Epithelial cell of proximal tubule (primary cell): ENCODE data around the gene SCFD2. TPM values are rescaled to one million over a fixed set of nuclear protein-coding genes. Genes with fewer than 3 reads are reported as not detected.
"Not testable (repeated sequence)": the region's sequence is repeated elsewhere in the genome, so short reads cannot be mapped to it uniquely, and the experiment has no call there.

Source experiments
- DNase-seq: peaks from one replicate; pipeline ENCODE4 v3.0.0-alpha.2; 2011; ENCODE audit warnings: low read depth
- H3K4me3 ChIP-seq: 2 replicates; pipeline ENCODE4 v1.5.1; 2011; ENCODE audit warnings: low read depth, mild to moderate bottlenecking, low read length
- CTCF ChIP-seq: conservative IDR thresholded peaks from 2 replicates; pipeline ENCODE4 v1.5.1; 2012; ENCODE audit warnings: low read depth, mild to moderate bottlenecking, low read length
- total RNA-seq: library from RNA; depleted of rRNA; stranded (reverse); fragments of >200 nt; gene quantifications from 2 replicates; pipeline ENCODE4 v1.2.3, GENCODE V29; 2015

The SCFD2 gene
- total RNA-seq, 1 donor from 2014 or later = 8.9 TPM

GRCh38 chr4:53274609-53275268 lies 91.1 kb downstream of the SCFD2 start:
- DNase-seq = no peak
- H3K4me3 ChIP-seq = no peak overlapping the region
- TF ChIP-seq CTCF = no peak

- H3K4me3 ChIP-seq = no peak overlapping the region
- no peak for DNase-seq
- no peak for TF ChIP-seq CTCF
These were observed 92.1 kb downstream of the SCFD2 start for GRCh38 chr4:53273726-53274125.

- no peak for DNase-seq
These were observed 98.8 kb downstream of the SCFD2 start for GRCh38 chr4:53267026-53267425.

GRCh38 chr4:53255986-53256385 lies 109.9 kb downstream of the SCFD2 start:
- not testable (repeated sequence) for DNase-seq

More at GRCh38 chr4:53267026-53267425, 98.8 kb downstream of the SCFD2 start:
- no peak for TF ChIP-seq CTCF
- H3K4me3 ChIP-seq = no peak overlapping the region

GRCh38 chr4:53240573-53240972 lies 125.3 kb downstream of the SCFD2 start:
- DNase-seq = no peak
- TF ChIP-seq CTCF = no peak
- no peak overlapping the region for H3K4me3 ChIP-seq

More at GRCh38 chr4:53255986-53256385, 109.9 kb downstream of the SCFD2 start:
- not testable (repeated sequence) for H3K4me3 ChIP-seq

GRCh38 chr4:53238352-53238751 lies 127.5 kb downstream of the SCFD2 start:
- DNase-seq = not testable (repeated sequence)

GRCh38 chr4:53237811-53238210 lies 128.1 kb downstream of the SCFD2 start:
- H3K4me3 ChIP-seq, DNase-seq: not testable (repeated sequence)

More at GRCh38 chr4:53238352-53238751, 127.5 kb downstream of the SCFD2 start:
- H3K4me3 ChIP-seq = not testable (repeated sequence)

- DNase-seq = not testable (repeated sequence)
These were observed 129.2 kb downstream of the SCFD2 start for GRCh38 chr4:53236624-53237023.

GRCh38 chr4:53235547-53235946 lies 130.3 kb downstream of the SCFD2 start:
- DNase-seq = no peak
- TF ChIP-seq CTCF = no peak
- no peak overlapping the region for H3K4me3 ChIP-seq

More at GRCh38 chr4:53236624-53237023, 129.2 kb downstream of the SCFD2 start:
- H3K4me3 ChIP-seq = not testable (repeated sequence)
